ENCODE measurements around the gene NPC1L1. TPM values are rescaled to one million over a fixed set of nuclear protein-coding genes. Genes with fewer than 3 reads are reported as not detected.

Gene NPC1L1
- total RNA-seq (under 1 TPM; 0.05 to 0.28 (median 0.24) TPM), polyA plus RNA-seq (under 1 TPM; 0.18 to 0.22 TPM)
- long read RNA-seq, donor 1: 0 reads
- long read RNA-seq, donor 2: 0 reads
- long read RNA-seq, donor 3: 0 reads

GRCh38 chr7:44541028-44541869 is at the start of gene NPC1L1:
TSS of gene NPC1L1 (minus strand) at chr7:44541330. CDS start at chr7:44541259, 71 bp downstream.
- intact Hi-C loops (cut with DNase I): no loop called here
- Histone ChIP-seq H3K4me1 (ENCODE audit: insufficient read depth) (no peaks in the 10 kb centered on the region), H3K4me3 (no peak within 1 kb of the TSS), H3K27me3 (no peaks in the 10 kb centered on the region), H3K36me3 (no peaks in the 10 kb centered on the region), H3K27ac (no peak within 1 kb of the TSS), H3K9me3 (no peaks in the 10 kb centered on the region)
- no peak for DNase-seq
- TF ChIP-seq POLR2A (IDR thresholded peaks at IDR 0.05) (no peak), EP300 (IDR thresholded peaks at IDR 0.05) (no peak), CTCF (IDR thresholded peaks at IDR 0.05) (no peak)
- WGBS, 3 donors: 71 to 79% (median 77%) methylated on average over 18 to 20 of the region's 20 CpGs

GRCh38 chr7:44590910-44591309 is 49.8 kb upstream of the NPC1L1 start:
- no peak for TF ChIP-seq EP300 (IDR thresholded peaks at IDR 0.05)
- TF ChIP-seq POLR2A (IDR thresholded peaks at IDR 0.05): no peak
- no peak for TF ChIP-seq CTCF (IDR thresholded peaks at IDR 0.05)
- 75 to 89% (median 77%) methylated on average over 1 of the region's 1 CpG for WGBS, 3 donors
- intact Hi-C loops (cut with DNase I): loop anchor here in 1 of 4 donors (10.0 kb wide), 1 partner anchor 544 kb away; no protein-coding TSS in a partner anchor

GRCh38 chr7:44587843-44588711 is 46.9 kb upstream of the NPC1L1 start:
- TF ChIP-seq CTCF (IDR thresholded peaks at IDR 0.05) (peak in 2 of 3 donors; percentile 24 to 49), POLR2A (IDR thresholded peaks at IDR 0.05) (no peak)
- H3K36me3 ChIP-seq: no peaks in the 10 kb centered on the region
- DNase-seq: peak in 2 of 5 donors; percentile 43 to 58
- no peak overlapping the region for H3K4me3 ChIP-seq
- no peaks in the 10 kb centered on the region for H3K4me1 ChIP-seq (ENCODE audit: insufficient read depth)
- no peak overlapping the region for H3K27ac ChIP-seq
- intact Hi-C loops (cut with DNase I): loop anchor here in 3 of 4 donors (5.0 to 10.0 kb wide), 3 partner anchors 167 to 549 kb away; no protein-coding TSS in a partner anchor
- 8 to 20% (median 15%) methylated on average over 6 of the region's 6 CpGs for WGBS, 3 donors
- H3K9me3 ChIP-seq: no peaks in the 10 kb centered on the region
- H3K27me3 ChIP-seq: no peaks in the 10 kb centered on the region

More at GRCh38 chr7:44590910-44591309, 49.8 kb upstream of the NPC1L1 start:
- Histone ChIP-seq H3K4me3 (no peak overlapping the region), H3K27me3 (no peaks in the 10 kb centered on the region), H3K27ac (no peak overlapping the region), H3K9me3 (no peaks in the 10 kb centered on the region), H3K4me1 (ENCODE audit: insufficient read depth) (no peaks in the 10 kb centered on the region), H3K36me3 (no peaks in the 10 kb centered on the region)
- DNase-seq: no peak

Data from ovary (tissue), 10 donors.